Activated CD4-positive, CD25-positive, alpha-beta regulatory T cell treated with anti-CD3 and anti-CD28 coated beads, Interleukin-2, amount 50 U/mL, for 72 hours (primary cell): Measurements from ENCODE around the gene POU3F4.

ENCODE experiments used
- DNase-seq: peaks from one replicate; pipeline ENCODE4 v3.0.0; 2021

The POU3F4 gene

DNA sequence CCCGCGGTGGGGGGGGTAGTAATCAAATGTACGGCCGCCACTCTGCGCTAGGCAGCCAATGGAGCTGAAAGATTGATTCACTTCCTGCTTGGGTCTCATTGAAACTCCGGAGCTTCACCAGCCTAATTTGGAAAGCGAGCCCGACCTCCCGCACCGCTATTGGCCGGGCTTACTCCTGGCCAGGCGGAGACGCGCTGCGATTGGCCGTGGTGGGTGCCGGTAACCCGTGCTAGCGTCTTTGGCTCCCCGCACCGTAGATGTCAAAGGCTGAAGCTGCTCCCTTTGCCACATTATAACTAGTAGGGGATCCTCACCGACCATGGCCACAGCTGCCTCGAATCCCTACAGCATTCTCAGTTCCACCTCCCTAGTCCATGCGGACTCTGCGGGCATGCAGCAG, at the start of gene POU3F4:
TSS of gene POU3F4 (plus strand) at position 285 of the 400 bp plus-strand sequence. CDS start at position 320, 35 bp downstream.
- DNase-seq: no peak

DNA sequence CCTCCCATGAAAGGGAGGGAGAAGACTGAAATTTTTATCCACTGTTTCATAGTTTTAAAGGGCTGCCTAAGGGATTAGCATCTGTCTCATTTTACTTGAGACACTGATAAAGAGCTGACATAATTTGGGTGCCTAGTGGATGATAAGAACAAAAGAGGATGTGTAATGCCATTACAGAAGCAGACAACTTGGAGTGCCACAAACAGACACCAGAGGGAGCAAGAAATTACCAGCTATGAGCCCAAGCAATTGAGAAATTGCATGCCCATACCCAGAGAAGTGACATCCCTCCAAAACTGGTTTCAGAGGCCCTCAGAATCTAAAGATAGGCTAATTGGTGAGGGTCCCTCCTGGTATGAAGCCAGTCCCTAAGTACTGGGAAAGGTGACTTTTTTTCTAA, 38.5 kb upstream of the POU3F4 start:
- DNase-seq: no peak

DNA sequence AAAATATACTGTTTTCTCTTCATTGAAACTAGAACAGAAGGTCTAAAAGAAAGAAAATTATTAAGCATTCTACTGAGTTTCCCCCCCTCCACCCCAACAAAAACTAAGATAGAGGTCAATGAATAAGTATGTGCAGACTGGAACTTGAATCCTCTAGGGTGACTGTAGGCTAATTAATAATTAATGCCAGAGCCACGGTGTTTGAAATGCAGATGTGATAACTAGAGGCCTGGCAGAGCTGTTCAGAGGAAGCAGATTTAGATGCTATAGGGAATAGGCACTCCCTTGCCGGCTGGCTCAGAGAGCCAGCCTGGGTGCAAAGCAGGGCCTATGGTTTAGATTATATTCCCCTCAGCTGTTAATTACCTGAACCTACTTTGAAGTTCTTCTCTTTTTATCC, 12.2 kb upstream of the POU3F4 start:
- no peak for DNase-seq

DNA sequence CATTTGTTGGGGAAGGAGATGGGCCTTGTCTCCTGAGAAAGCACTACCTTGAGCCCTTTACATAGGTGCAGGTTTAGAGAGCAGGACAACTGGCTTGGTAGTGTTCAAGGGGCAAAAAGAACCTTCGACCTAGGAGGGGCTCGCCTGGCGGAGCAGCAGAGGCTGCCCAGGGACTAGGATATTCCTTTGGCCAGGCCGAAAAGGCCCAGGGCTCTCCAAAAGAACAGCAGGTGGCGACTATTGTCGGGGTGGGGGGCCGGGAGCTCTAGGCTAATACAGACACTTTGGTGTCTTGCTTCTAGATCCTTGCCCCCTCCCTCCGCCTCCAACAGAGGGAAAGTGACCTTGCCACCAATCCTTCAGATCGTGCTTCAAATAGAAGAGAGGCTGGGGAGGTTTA, 7.1 kb upstream of the POU3F4 start:
- no peak for DNase-seq

DNA sequence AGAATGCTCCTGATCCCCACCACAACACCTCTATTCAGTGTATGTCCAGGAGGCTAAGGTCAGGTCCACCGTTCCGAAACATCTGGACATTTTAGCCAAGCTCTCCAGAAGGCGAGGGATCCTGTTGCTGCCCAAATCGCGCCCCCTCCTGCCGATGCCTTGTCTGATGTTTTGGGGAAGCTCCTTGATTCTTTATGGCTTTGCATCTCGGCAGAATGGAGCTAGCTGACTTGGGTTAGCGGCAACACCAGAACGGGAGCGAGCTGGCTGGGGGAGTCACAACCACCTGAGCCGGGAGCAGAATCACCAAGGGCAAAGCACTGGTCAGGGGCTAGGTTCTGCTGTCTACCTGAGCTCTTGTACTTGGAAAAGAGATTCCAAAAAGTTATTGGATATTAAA, 6.6 kb upstream of the POU3F4 start:
- no peak for DNase-seq

DNA sequence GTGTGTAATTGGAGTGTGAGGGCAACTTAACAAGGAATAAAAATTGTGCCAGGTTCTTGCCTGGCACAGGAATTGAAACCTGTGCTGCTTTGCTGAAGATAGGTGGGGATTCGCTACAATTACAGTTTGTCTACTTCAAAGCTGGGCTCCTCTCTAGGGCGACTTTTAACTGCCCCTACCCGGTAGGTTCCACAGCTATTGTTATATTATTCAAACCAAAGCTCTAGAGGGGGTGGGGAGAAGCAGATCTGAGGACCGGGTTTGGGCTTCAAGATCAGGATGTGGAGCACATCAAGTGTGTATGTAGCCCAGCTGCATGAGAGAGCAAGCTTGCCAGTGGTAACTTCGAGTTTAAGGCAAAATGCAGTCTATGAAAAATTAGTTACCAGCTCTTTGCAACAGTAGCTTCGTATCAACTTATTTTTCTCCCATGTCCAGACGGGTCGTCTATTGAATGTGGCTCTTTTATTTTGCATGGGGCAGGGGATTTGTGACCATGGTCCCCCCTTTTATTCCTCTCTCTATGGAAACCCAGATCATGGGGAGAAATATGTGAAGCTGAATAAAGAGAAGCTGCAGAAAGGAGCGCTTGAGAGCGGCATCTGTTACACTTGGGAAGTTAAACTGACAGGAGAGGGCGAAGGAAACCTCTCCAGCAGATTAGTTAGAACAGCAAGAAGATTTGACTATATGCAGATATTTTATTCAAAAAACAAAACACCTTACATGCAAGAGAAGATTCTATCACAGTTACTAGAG, 3.2 kb upstream of the POU3F4 start:
- DNase-seq: no peak

DNA sequence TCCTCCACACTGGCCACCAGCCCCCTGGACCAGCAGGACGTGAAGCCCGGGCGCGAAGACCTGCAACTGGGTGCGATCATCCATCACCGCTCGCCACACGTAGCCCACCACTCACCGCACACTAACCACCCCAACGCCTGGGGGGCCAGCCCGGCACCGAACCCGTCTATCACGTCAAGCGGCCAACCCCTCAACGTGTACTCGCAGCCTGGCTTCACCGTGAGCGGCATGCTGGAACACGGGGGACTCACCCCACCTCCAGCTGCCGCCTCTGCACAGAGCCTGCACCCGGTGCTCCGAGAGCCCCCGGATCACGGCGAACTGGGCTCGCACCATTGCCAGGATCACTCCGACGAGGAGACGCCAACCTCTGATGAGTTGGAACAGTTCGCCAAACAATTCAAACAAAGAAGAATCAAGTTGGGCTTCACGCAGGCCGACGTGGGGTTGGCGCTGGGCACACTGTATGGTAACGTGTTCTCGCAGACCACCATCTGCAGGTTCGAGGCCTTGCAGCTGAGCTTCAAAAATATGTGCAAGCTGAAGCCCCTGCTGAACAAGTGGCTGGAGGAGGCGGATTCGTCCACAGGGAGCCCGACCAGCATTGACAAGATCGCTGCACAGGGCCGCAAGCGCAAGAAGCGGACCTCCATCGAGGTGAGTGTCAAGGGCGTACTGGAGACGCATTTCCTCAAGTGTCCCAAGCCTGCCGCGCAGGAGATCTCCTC, 600 bp downstream of the POU3F4 start:
- no peak for DNase-seq

DNA sequence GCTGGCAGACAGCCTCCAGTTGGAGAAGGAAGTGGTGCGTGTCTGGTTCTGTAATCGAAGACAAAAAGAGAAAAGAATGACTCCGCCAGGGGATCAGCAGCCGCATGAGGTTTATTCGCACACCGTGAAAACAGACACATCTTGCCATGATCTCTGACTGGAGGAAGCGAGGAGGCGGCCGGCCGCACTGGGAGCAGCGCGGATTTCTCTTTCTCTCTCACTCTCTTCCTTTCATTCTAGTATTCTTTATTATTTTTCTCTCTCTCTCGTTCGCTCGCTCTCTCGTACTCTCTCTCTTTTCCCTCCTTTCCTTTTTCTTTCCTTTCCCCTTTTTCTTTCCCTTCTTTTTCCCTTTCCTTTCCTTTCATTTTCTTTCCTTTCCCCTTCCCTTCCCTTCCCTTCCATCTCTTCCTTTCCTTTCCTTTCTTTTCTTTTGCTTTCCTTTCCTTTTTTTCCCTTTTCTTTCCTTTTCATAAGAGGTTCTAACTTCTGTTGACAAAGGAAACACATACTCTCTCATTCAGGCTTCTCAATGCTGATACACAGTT, 1.2 kb downstream of the POU3F4 start:
- no peak for DNase-seq

DNA sequence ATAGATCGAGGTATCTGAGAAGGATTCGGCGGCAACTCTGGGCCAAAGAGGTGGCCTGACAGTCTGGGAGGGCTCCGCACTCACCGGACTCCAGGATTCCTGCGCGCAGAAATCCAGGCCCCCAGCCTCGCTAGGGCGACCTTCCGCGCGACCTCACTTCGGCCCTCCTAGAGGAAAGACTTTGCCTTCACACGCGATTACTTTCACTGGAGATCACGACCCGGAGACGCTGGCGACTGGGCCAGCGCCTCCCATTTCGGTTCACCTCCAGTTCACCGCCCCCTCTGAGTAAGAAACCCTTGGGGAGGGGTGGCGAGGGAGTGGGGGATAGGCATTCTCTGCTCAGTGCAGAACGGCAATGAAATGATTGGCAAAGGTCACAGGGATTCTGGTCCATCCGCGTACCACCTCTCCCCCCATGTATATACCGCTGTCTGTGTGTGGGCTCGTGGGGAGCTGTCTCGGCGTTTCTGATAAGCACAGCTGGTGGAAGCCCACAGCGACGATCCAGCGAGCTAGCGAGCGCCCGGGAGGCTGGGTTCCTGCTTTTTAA, 2.5 kb downstream of the POU3F4 start:
- DNase-seq: no peak

DNA sequence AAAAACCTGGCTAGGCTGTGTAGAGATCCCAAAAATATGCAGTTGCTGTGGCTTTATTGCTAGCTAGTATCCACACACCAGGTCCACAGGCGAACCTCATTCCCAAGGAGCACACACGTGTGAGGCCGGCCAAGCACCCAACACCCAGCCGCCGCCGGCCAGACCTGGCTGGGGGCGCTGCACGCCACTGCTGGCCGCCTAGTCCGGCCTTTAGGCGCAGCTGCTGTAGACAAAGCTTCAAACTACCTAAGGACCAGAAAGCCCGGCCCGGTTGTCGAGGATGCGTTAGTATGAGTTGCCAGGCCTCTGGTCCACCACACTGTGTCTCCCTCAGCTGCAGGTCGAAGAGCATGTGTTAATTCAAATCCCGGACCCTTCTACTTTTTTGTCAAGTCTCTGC, 3.1 kb downstream of the POU3F4 start:
- DNase-seq: no peak

DNA sequence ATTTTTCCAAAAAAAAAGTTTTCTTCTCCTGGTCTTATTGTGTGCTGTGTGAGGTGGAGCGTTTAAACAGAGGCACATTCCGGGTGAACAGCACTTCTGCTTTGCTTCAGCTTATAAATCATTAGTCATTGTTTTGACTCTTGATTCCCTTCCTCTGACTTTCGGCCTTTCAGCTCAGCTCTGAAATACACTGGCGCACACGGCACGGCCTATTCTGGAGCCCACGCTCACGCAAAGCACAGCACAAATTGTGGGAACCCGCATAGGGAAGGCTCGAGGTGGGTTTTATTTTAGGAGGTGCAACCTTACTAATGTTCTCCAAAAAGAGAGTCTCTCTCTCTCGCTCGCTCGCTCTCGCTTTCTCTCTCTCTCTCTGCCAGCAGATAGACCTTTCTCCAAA, 4.0 kb downstream of the POU3F4 start:
- DNase-seq: no peak

DNA sequence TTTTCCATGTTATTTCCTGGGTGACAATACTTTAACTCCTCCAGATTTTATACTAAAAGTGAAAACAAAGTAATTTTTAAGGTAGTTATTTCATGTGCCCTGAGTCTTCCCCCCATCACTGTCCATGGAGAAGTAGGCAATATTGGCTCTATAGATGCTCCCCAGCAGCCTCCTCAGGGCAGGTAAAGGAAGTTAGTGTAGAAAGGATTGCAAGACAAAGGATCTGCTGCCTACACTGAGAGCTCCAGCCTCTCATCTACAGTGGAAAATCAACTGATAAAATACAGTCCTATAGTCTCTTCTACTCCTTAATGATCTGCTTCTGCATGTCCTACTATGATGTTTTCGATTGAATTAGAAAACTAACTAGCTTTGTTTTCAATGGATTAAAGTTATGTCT, 8.5 kb downstream of the POU3F4 start:
- no peak for DNase-seq

DNA sequence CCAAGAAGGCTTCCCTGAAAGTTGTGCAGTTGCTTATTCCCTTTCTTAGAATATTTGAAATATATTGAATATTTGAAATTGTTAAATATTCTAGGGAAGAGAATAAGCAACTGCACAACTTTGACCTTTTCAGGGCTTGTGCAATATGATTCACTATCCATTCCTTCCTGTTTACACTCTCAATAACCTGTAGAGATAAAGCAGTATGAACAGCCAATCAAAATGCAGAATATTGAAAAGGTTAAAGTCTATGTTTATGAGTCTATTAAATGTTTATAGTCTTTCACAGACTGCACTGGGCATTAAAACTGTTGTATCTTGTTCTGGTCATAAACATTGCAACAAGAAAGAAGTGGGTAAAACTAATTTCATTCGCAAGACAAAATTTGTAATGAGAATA, 13.8 kb downstream of the POU3F4 start:
- no peak for DNase-seq

DNA sequence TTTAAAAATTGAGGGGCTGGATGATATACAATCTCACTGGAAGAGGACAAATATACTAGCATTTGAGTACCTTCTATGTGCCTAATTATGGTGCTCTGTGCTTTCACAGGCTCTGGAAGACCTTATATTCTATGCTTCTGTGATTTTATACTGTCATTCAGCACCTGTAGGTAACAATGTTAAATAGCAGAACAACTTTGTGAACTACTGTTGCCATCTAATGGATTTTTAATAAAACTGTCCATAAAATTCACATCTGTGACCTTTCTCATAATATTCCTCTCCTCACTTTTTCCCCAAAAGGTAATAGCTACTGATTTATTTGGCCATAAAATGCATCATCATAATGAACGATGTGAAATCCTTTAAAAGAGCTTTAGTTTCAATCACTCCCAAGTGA, 21.9 kb downstream of the POU3F4 start:
- DNase-seq: no peak

DNA sequence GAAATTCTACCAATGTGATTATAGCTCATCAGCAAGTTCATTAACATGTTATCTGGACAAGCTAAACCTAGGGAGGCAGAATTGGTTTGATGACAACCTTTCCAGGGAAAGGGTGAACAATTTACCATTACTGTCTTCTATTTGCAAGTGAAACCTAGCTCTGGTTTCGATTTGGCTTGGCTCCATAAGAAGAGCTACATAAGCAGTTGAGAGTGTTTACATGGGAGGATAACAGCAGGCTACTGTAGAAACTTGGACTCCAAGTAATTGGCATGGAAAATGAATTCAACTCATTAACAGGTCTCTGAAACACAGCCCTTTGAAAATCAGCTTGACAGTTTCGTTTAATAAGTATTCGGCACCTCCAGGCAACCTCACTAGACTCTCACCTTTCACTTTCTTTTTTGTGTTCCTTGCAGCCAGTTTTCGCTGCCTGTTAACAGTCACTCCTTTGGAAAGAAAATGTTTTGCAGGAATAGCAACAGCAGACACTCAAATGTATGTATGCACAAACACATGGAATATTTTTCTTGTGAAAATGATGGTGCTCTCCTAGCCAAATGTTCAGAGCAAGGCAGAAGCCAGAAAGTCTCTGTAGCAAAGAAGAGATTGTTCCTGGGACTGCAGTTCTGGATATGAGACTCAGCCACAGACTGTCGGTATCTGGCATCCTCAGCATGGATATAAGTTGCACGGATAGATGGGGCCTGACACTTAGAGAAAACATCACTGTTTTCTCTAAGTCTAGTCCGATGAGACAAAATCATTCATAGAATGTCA, 27.5 kb downstream of the POU3F4 start:
- DNase-seq: no peak
